MM.1S (cell line): ENCODE data around the gene DPP6.
"Not testable (repeated sequence)": the region's sequence is repeated elsewhere in the genome, so short reads cannot be mapped to it uniquely, and the experiment has no call there.

Experiments
- DNase-seq: peaks from one replicate; pipeline ENCODE4 v3.0.0-alpha.2; 2015
- H2AFZ ChIP-seq: fragments of 300-600 bp; sonication (generic); 2 replicates; pipeline ENCODE4 v1.6.0; 2016; ENCODE audit warnings: antibody characterized with exemption, low read length
- H3F3A ChIP-seq: fragments of 300-600 bp; sonication (generic); 2 replicates; pipeline ENCODE4 v1.6.1; 2016; ENCODE audit warnings: mild to moderate bottlenecking, antibody characterized with exemption, low read length, moderate library complexity, mixed read lengths; ENCODE audit not compliant: insufficient read depth
- H3K27ac ChIP-seq: fragments of 300-600 bp; sonication (generic); 2 replicates; pipeline ENCODE4 v1.5.1; 2016; ENCODE audit warnings: mild to moderate bottlenecking, low read length
- H3K27me3 ChIP-seq: fragments of 300-600 bp; sonication (generic); replicated peaks from 2 replicates; pipeline ENCODE4 v1.6.0; 2016; ENCODE audit warnings: low read length; ENCODE audit not compliant: insufficient read depth
- H3K36me3 ChIP-seq: fragments of 300-600 bp; sonication (generic); replicated peaks from 2 replicates; pipeline ENCODE4 v1.6.1; 2016; ENCODE audit warnings: mild to moderate bottlenecking, low read length, mixed read lengths; ENCODE audit not compliant: insufficient read depth
- H3K4me1 ChIP-seq: fragments of 300-600 bp; sonication (generic); 2 replicates; pipeline ENCODE4 v1.6.1; 2016; ENCODE audit warnings: low read length, mixed read lengths
- H3K4me2 ChIP-seq: fragments of 300-600 bp; sonication (generic); 2 replicates; pipeline ENCODE4 v1.6.0; 2016; ENCODE audit warnings: low read depth, low read length
- H3K4me3 ChIP-seq: fragments of 300-600 bp; sonication (generic); 2 replicates; pipeline ENCODE4 v1.5.1; 2016; ENCODE audit warnings: low read length, mixed read lengths
- H3K79me2 ChIP-seq: fragments of 300-600 bp; sonication (generic); 2 replicates; pipeline ENCODE4 v1.6.1; 2016; ENCODE audit warnings: mixed run types, low read length, mixed read lengths
- H3K9ac ChIP-seq: fragments of 300-600 bp; sonication (generic); 2 replicates; pipeline ENCODE4 v1.6.1; 2016; ENCODE audit warnings: low read length, mixed read lengths
- H3K9me2 ChIP-seq: fragments of 300-600 bp; sonication (generic); replicated peaks from 2 replicates; pipeline ENCODE4 v1.6.1; 2016; ENCODE audit warnings: mild to moderate bottlenecking, low read length, mixed read lengths; ENCODE audit not compliant: insufficient read depth
- H3K9me3 ChIP-seq: fragments of 300-600 bp; sonication (generic); replicated peaks from 2 replicates; pipeline ENCODE4 v1.6.1; 2016; ENCODE audit warnings: mild to moderate bottlenecking, low read length, mixed read lengths; ENCODE audit not compliant: insufficient read depth
- H4K20me1 ChIP-seq: fragments of 300-600 bp; sonication (generic); 2 replicates; pipeline ENCODE4 v1.6.1; 2016; ENCODE audit warnings: mild to moderate bottlenecking, low read length, moderate library complexity, mixed read lengths; ENCODE audit not compliant: insufficient read depth

DPP6 gene

DNA sequence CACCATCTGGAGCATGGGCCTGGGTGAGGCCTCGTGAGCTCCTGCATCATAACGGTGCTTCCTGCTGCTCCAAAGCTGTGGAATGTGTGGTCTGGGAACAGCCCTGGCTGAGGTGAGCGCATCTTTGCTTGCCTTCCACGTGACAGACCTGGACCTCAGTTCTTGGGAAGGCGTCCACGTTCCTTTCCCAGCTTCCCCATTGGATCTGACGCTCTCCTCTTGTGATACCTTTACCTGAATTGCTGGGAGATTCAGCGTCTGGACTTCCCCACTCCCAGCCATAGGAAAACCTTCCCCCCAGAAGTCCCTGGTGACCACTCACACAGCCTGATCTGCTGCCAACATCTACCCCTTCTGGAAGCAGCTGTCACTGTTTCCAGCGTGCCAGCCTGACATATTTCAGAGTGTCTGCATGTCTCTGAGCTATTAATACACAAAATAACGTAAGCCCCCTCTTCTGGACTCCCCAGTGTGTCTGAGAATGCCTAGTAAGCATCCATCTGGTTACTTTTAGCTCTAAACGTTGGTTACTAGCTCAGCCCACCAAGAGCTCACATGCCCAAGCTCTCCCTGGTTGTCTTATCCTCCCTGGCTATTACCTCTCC is 21.6 kb upstream of the DPP6 start:
- DNase-seq, H3K9me2 ChIP-seq, H3K27me3 ChIP-seq, H3K9ac ChIP-seq, H4K20me1 ChIP-seq, H3K36me3 ChIP-seq, H3K4me2 ChIP-seq, H3K9me3 ChIP-seq, H3K27ac ChIP-seq, H3K4me3 ChIP-seq, H3K79me2 ChIP-seq, H3K4me1 ChIP-seq, H3F3A ChIP-seq, H2AFZ ChIP-seq: not testable (repeated sequence)

DNA sequence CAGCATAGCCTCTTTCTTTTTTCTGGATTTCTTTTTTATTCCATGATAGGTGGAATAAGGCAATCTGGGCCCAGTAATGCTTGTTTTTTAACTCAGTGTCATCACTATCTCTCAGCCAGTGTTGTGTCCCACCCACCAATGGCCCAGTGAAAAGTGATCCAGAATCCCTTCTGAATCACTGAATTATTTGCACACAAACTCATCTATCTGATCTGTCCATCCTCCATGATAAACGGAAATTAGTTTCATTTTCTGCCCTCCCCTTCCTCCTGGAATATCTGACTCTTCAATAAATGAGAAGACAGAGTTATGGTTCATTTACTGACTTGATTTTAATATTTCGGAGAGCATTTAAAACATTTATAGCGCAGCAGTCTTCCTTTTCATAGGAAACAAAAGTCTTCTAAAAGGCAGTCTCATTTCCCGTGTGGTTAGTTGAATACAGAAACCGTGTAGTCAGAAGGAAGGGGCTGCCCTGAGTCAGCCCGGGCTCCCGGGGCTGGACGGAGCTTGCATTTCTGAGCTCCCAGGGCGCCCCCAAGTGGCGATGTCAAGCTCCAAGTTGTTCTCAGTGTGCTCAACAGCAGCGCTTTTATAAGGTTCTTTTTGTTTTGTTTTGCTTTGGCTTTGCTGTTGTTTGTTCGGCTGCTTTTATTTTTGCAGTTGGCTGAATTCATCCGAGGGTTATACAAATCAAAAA is 12.6 kb upstream of the DPP6 start:
- not testable (repeated sequence) for H3K4me2 ChIP-seq, H3K4me3 ChIP-seq, H3K9me2 ChIP-seq, H3F3A ChIP-seq, H3K4me1 ChIP-seq, H3K79me2 ChIP-seq, H3K27ac ChIP-seq, H3K9ac ChIP-seq, H3K36me3 ChIP-seq, H2AFZ ChIP-seq, H4K20me1 ChIP-seq, DNase-seq, H3K27me3 ChIP-seq, H3K9me3 ChIP-seq

DNA sequence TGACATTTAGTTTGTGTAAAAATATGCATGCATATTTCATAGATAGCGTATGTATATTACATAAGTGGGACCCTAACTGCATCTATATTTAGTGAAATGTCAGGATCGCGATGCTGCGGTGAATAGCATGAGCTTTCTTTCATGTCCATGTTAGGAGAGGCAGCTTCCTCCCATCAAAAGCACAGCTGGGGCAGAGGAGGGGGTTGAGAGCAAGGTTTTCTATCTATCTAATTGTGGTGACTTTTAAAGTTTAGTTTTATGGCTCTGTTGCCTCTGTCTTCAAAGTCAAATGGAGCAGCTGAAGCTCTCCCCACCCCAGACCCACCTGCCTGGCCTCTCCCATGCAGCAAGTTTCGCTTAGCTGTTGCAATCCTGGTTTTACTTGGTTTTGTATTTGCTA is 1.8 kb upstream of the DPP6 start:
- H3K27me3 ChIP-seq, DNase-seq, H3K4me3 ChIP-seq, H3K9me3 ChIP-seq, H3K9ac ChIP-seq, H3K27ac ChIP-seq, H2AFZ ChIP-seq, H3K9me2 ChIP-seq, H4K20me1 ChIP-seq, H3K4me1 ChIP-seq, H3F3A ChIP-seq, H3K36me3 ChIP-seq, H3K79me2 ChIP-seq, H3K4me2 ChIP-seq: not testable (repeated sequence)

DNA sequence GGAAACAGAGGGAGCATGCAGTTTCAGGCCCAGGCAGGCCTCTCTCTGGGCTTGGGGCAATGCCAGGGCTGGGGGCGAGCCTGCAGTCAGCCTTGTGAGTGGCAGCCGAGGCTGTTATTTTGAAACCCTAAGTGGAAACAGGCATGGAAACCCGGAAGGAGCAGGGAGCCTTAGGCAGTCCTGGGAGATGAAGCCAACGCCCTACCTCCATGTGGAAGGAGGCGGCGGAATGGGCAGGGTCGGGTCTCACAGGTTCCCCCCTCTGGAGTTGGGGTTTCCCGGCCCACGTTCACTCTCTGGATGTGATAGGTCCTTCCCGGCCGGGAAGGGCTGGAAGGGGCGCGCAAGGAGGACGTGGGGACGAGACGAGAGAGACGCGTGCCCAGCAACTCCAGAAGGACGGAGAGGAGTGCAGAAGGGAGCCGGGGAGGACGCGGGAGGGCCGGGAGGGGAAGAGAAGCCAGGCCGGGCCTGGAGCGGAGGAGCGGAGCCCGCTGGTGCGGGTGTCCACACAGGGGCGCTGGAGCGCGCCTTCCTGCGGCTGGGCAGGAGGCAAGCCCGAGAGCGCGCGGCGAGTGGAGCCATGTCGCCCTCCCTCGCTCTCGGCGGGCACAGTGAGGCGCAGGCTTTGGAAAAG is 1.1 kb upstream of the DPP6 start:
- H3K9me2 ChIP-seq, H3K9ac ChIP-seq, H3F3A ChIP-seq, H3K79me2 ChIP-seq, H3K36me3 ChIP-seq, H3K27me3 ChIP-seq, H3K27ac ChIP-seq, H2AFZ ChIP-seq, H4K20me1 ChIP-seq, DNase-seq, H3K4me2 ChIP-seq, H3K4me1 ChIP-seq, H3K9me3 ChIP-seq, H3K4me3 ChIP-seq: not testable (repeated sequence)

DNA sequence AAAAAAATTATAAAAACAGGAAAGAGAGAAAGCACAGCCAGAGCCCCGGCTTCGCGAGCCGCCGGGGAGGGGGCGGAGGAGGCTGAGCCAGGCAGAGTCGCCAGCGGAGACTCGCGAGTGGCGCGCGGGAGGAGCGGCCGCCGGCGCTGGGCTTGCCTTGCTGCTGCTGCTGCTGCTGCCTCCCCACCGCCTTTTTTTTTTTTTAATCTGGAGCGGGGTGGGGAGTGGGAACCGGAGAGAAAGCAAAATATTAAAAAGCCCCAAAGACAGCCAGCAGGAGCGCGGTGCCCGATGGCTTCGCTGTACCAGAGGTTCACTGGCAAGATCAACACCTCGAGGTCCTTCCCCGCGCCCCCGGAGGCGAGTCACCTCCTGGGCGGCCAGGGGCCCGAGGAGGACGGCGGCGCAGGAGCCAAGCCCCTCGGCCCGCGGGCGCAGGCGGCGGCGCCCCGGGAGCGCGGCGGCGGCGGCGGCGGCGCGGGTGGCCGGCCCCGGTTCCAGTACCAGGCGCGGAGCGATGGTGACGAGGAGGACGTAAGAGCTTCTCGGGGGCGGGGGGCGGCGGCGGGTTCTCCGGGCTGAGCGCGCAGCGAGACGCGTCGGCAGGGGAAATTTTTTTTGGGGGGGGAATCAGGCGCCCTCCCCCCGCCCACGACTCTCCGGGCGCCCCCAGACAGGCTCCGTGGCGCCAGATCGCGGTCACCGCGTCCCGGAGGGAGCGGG is 493 bp downstream of the DPP6 start:
- H3K27me3 ChIP-seq, H4K20me1 ChIP-seq, H2AFZ ChIP-seq, DNase-seq, H3K4me2 ChIP-seq, H3K4me3 ChIP-seq, H3K9ac ChIP-seq, H3K9me3 ChIP-seq, H3K27ac ChIP-seq, H3F3A ChIP-seq, H3K79me2 ChIP-seq, H3K9me2 ChIP-seq, H3K4me1 ChIP-seq, H3K36me3 ChIP-seq: not testable (repeated sequence)

DNA sequence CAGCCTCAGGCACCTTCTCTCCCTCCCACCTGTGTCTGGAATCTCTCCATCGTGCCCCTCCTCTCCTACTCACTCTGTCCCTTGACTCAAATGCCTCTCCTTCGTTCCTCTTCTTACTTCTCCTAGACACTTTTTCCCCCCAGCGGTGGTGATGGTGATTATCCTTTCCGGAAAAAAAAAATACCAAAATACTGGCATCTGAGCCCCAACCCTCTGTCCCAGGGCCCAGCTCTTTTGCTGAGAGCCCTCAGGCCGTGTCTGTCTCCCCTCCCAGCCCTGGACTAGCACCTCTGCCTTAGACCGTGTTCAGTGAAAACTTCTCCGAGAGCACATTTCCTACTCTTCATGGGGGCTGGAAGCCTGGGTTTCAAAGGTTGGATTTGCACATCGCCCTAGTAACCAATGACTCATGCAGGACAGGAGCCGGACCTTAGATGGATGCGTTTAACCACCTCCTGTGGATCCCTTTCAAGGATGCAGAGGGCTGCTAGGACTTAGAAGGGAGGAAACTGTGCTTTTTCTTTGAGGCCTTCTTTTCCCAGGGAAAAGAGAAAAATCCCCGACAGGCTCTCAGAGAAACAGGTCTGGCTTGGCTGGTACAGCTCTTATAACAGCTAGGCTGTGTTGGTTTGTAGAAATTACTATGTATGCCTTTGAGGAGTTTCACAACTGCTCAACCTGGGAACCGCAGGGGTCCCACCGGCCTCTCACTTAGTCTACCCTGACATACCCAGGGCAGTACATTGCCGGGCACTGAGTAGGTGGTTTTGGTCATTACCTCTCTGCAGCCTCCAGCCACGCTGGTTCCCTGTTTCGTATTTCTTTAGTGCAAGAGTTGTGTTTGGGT is 1.5 kb downstream of the DPP6 start:
- not testable (repeated sequence) for H3K4me3 ChIP-seq

DNA sequence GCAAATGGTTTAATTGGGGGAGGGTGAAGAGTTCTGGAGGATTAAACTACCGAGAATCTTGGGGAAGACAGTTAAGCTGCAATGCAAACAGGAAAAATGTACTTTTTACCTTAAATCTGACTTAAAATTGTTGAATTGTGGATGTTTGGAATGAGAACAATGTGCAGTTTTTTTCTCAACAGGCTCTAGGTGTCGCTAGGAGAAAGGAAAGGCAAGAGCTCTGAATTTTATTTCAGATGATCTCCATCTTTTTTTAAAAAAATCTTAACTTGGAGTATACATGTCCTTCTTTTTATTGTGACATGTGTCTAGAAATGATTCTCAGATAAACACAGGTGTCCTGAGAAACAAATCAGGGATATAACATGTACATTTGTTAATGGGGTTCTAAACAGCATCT is 2.5 kb downstream of the DPP6 start:
- H3K4me3 ChIP-seq, H3K4me2 ChIP-seq, H3K79me2 ChIP-seq, H3K9me3 ChIP-seq, H3F3A ChIP-seq, H2AFZ ChIP-seq, H3K9ac ChIP-seq, H3K4me1 ChIP-seq, H3K27ac ChIP-seq, H3K9me2 ChIP-seq, H4K20me1 ChIP-seq, H3K36me3 ChIP-seq, H3K27me3 ChIP-seq, DNase-seq: not testable (repeated sequence)

More for the DNA sequence above, 1.5 kb downstream of the DPP6 start:
- H3K4me2 ChIP-seq, H3K27me3 ChIP-seq, H3K79me2 ChIP-seq, H4K20me1 ChIP-seq, H3K36me3 ChIP-seq, H3K27ac ChIP-seq, H3K4me1 ChIP-seq, H3K9me2 ChIP-seq, H3K9me3 ChIP-seq, DNase-seq, H3K9ac ChIP-seq, H2AFZ ChIP-seq, H3F3A ChIP-seq: not testable (repeated sequence)
